ENCODE results near the gene TREML4. TPM values are rescaled to one million over a fixed set of nuclear protein-coding genes. Genes with fewer than 3 reads are reported as not detected.
"Not testable (repeated sequence)": the region's sequence is repeated elsewhere in the genome, so short reads cannot be mapped to it uniquely, and the experiment has no call there.

The TREML4 gene
- total and polyA plus RNA-seq, 2 experiments from 2014 or later = not detected

GRCh38 chr6:41186031-41186562 is 42.1 kb upstream of the TREML4 start:
- Histone ChIP-seq H3K27ac (no peak overlapping the region), H3K4me1 (ENCODE audit: low read depth) (no peaks in the 10 kb centered on the region), H3K27me3 (no peaks in the 10 kb centered on the region), H3K9me3 (ENCODE audit: low read depth) (no peaks in the 10 kb centered on the region), H3K36me3 (no peaks in the 10 kb centered on the region), H3K4me3 (no peak overlapping the region)
- no peak for DNase-seq (ENCODE audit: low read depth in 1 of 2, low spot score in 1 of 2)
- TF ChIP-seq, protein P1, sequence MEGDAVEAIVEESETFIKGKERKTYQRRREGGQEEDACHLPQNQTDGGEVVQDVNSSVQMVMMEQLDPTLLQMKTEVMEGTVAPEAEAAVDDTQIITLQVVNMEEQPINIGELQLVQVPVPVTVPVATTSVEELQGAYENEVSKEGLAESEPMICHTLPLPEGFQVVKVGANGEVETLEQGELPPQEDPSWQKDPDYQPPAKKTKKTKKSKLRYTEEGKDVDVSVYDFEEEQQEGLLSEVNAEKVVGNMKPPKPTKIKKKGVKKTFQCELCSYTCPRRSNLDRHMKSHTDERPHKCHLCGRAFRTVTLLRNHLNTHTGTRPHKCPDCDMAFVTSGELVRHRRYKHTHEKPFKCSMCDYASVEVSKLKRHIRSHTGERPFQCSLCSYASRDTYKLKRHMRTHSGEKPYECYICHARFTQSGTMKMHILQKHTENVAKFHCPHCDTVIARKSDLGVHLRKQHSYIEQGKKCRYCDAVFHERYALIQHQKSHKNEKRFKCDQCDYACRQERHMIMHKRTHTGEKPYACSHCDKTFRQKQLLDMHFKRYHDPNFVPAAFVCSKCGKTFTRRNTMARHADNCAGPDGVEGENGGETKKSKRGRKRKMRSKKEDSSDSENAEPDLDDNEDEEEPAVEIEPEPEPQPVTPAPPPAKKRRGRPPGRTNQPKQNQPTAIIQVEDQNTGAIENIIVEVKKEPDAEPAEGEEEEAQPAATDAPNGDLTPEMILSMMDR (IDR thresholded peaks at IDR 0.05; ENCODE audit: low read depth, low read length) = no peak

GRCh38 chr6:41187924-41188886 is 39.9 kb upstream of the TREML4 start:
- no peak overlapping the region for H3K4me3 ChIP-seq
- no peaks in the 10 kb centered on the region for H3K27me3 ChIP-seq
- TF ChIP-seq, protein P1 (IDR thresholded peaks at IDR 0.05; ENCODE audit: low read depth, low read length) = no peak
- DNase-seq (ENCODE audit: low read depth in 1 of 2, low spot score in 1 of 2) = no peak
- no peaks in the 10 kb centered on the region for H3K9me3 ChIP-seq (ENCODE audit: low read depth)
- no peaks in the 10 kb centered on the region for H3K36me3 ChIP-seq
- no peaks in the 10 kb centered on the region for H3K4me1 ChIP-seq (ENCODE audit: low read depth)
- H3K27ac ChIP-seq = no peak overlapping the region

DNA sequence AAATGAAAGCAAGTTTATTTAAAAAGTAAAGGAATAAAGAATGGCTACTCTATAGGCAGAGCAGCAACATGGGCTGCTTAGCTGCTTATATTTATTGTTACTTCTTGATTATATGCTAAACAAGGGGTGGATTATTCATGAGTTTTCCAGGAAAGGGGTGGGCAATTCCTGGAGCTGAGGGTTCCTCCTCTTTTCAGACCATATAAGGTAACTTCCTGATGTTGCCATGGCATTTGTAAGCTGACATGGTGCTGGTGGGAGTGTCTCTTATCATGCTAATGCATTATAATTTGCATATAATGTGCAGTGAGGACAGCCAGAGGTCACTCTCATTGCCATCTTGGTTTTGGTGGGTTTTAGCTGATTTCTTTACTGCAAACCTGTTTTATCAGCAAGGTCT is 39.1 kb upstream of the TREML4 start:
- H3K27me3 ChIP-seq; DNase-seq (ENCODE audit: low read depth in 1 of 2, low spot score in 1 of 2); H3K36me3 ChIP-seq; H3K4me3 ChIP-seq; H3K4me1 ChIP-seq (ENCODE audit: low read depth); H3K27ac ChIP-seq; H3K9me3 ChIP-seq (ENCODE audit: low read depth): not testable (repeated sequence)

DNA sequence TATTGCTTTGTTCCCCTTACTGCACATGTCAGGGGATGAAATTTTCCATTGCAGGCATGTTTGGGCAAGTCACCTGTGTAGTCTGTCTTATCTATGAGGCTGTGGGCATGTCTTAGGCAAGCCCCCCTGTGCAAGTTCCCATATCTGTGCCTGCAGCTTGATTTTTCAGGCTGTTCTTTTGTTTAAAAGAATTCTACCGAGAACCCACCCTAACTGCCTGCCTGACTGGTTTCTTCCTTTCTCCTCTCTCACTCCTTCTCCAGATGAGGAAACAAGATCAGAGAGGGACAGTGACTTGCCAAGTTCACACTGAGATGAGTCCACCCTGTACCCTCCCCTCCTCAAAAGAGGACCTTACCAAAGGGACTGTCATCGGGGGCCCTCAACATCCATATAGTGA is 38.2 kb upstream of the TREML4 start:
- Histone ChIP-seq H3K27me3 (no peaks in the 10 kb centered on the region), H3K4me1 (ENCODE audit: low read depth) (no peaks in the 10 kb centered on the region), H3K9me3 (ENCODE audit: low read depth) (no peaks in the 10 kb centered on the region), H3K4me3 (no peak overlapping the region), H3K36me3 (no peaks in the 10 kb centered on the region), H3K27ac (no peak overlapping the region)
- no peak for DNase-seq (ENCODE audit: low read depth in 1 of 2, low spot score in 1 of 2)
- TF ChIP-seq, protein P1 (IDR thresholded peaks at IDR 0.05; ENCODE audit: low read depth, low read length) = no peak

GRCh38 chr6:41190791-41191190 is 37.4 kb upstream of the TREML4 start:
- no peak for DNase-seq (ENCODE audit: low read depth in 1 of 2, low spot score in 1 of 2)
- H3K4me3 ChIP-seq = no peak overlapping the region
- H3K9me3 ChIP-seq (ENCODE audit: low read depth) = no peaks in the 10 kb centered on the region

More at GRCh38 chr6:41190791-41191190, 37.4 kb upstream of the TREML4 start:
- Histone ChIP-seq H3K27ac (no peak overlapping the region), H3K27me3 (peaks cover 3% of the 10 kb centered on the region), H3K4me1 (ENCODE audit: low read depth) (no peaks in the 10 kb centered on the region), H3K36me3 (no peaks in the 10 kb centered on the region)
- TF ChIP-seq, protein P1 (IDR thresholded peaks at IDR 0.05; ENCODE audit: low read depth, low read length) = no peak

Data from cardiac muscle cell (in vitro differentiated cells and primary cell).